Upper lobe of right lung (tissue), 1 donor: ENCODE results near the gene PLD4. TPM values are rescaled to one million over a fixed set of nuclear protein-coding genes. Genes with fewer than 3 reads are reported as not detected.

ENCODE experiments used
- ATAC-seq: fragments of 200-7000 bp; cut with Tn5 transposase; one replicate; pipeline ENCODE4 v1.9.1; 2020; ENCODE audit warnings: mild to moderate bottlenecking, moderate library complexity
- DNase-seq: peaks from one replicate; pipeline ENCODE4 v3.0.0-alpha.2; 2020
- H3K27ac ChIP-seq: fragments of 200-600 bp; one replicate; pipeline ENCODE4 v1.8.0; 2022
- H3K27me3 ChIP-seq: fragments of 200-600 bp; one replicate; pipeline ENCODE4 v1.8.0; 2022; ENCODE audit warnings: mild to moderate bottlenecking
- H3K36me3 ChIP-seq: fragments of 200-600 bp; one replicate; pipeline ENCODE4 v1.8.0; 2022
- H3K4me1 ChIP-seq: fragments of 200-600 bp; one replicate; pipeline ENCODE4 v1.8.0; 2022
- H3K4me3 ChIP-seq: fragments of 200-600 bp; one replicate; pipeline ENCODE4 v1.8.0; 2022; ENCODE audit warnings: mild to moderate bottlenecking
- H3K9me3 ChIP-seq: fragments of 200-600 bp; one replicate; pipeline ENCODE4 v1.8.0; 2022
- intact Hi-C: fragments of 100-400 bp; cut with DNase I; formaldehyde crosslinking; loops from one replicate; pipeline ENCODE4 v1.11.0; 2022
- total RNA-seq: library from RNA; stranded (reverse); fragmentation: NEBNext Ultra II Directional; extraction: Animal tissue kit (Norgen Biotek cat#: 25700); gene quantifications from one replicate; pipeline ENCODE4 v1.2.1, GENCODE V29; 2021
- TF ChIP-seq, protein P1 (sequence below): fragments of 200-600 bp; IDR thresholded peaks from one replicate; pipeline ENCODE4 v1.8.0; 2022; ENCODE audit warnings: antibody characterized with exemption
- donor health status: DM: no; HTN: yes; CAD: no; lungs with severe emphysema.

Gene PLD4
- total RNA-seq, 1 donor from 2014 or later, result 3.1 TPM

DNA sequence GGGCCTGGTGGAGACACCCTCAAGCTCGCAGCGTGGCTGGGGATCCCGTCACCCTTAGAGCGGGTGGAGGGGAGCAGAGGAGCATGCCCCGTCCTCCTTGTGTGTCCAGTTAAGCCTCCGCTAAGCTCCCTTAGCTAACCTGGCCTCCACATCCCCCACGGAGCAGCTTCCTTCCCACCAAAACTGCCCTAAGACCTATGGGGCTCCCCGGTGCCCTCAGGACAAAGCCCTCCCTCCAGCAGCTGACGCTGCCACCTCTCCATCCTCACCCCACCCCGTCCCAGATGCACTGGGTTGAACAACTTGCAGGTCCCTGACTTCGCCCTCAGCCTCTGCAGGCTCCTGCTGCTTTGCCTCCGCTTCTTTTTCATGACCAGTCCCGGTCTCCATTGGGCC lies 49.5 kb downstream of the PLD4 start:
- Histone ChIP-seq H3K9me3 (no peaks in the 10 kb centered on the region), H3K36me3 (no peaks in the 10 kb centered on the region), H3K27ac (peak overlapping the region; percentile 91), H3K27me3 (peaks cover 4% of the 10 kb centered on the region), H3K4me3 (no peak overlapping the region), H3K4me1 (peaks cover 68% of the 10 kb centered on the region)
- ATAC-seq (no peak), DNase-seq (no peak)
- intact Hi-C loops, result no loop called here
- TF ChIP-seq, protein P1, sequence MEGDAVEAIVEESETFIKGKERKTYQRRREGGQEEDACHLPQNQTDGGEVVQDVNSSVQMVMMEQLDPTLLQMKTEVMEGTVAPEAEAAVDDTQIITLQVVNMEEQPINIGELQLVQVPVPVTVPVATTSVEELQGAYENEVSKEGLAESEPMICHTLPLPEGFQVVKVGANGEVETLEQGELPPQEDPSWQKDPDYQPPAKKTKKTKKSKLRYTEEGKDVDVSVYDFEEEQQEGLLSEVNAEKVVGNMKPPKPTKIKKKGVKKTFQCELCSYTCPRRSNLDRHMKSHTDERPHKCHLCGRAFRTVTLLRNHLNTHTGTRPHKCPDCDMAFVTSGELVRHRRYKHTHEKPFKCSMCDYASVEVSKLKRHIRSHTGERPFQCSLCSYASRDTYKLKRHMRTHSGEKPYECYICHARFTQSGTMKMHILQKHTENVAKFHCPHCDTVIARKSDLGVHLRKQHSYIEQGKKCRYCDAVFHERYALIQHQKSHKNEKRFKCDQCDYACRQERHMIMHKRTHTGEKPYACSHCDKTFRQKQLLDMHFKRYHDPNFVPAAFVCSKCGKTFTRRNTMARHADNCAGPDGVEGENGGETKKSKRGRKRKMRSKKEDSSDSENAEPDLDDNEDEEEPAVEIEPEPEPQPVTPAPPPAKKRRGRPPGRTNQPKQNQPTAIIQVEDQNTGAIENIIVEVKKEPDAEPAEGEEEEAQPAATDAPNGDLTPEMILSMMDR, result no peak

- peak overlapping the region; percentile 91 for H3K27ac ChIP-seq
- ATAC-seq, result no peak
- no peaks in the 10 kb centered on the region for H3K36me3 ChIP-seq
- intact Hi-C loops, result no loop called here
- TF ChIP-seq, protein P1, result no peak
- H3K4me3 ChIP-seq, result no peak overlapping the region
- DNase-seq, result no peak
- peaks cover 4% of the 10 kb centered on the region for H3K27me3 ChIP-seq
- H3K4me1 ChIP-seq, result peaks cover 68% of the 10 kb centered on the region
- H3K9me3 ChIP-seq, result no peaks in the 10 kb centered on the region
These were observed 50.1 kb downstream of the PLD4 start for GRCh38 chr14:104974665-104975390.

DNA sequence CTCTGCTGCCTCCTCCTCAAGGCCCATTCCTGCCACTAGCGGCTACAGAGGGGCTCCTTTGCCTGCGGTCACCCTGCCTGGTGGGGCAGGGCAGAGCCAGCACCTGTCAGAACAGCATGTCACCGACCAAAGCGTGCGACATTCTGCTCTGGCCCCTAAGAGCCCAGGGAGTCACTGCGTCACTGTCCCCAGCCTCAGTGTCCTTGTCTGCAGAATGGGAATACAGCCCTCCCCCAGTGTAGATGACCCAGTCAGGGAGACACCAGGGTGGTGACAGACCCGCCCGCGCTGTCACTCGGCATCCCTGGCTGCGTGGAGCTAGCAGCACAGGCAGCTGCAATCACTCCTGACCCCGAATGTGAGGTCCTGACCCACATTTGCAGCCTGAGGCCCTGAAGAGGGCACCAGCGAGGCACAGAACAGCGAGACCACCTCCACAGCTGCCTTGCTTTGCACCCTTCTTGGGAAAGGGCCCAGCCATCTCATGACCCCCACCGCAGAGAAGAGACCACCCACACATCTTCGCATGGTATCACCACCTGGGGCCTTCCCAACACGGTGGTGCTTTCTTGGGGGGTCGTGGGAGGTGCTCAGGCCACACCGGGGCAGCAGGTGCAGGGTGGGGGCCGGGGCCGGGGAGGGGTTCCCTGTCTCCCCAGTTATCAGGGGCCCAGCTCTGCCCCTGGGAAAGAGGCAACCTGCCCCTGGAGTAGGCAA lies 51.0 kb downstream of the PLD4 start:
- Histone ChIP-seq H3K9me3 (no peaks in the 10 kb centered on the region), H3K27me3 (peaks cover 4% of the 10 kb centered on the region), H3K27ac (no peak overlapping the region), H3K4me3 (no peak overlapping the region), H3K4me1 (peaks cover 68% of the 10 kb centered on the region), H3K36me3 (no peaks in the 10 kb centered on the region)
- DNase-seq (no peak), ATAC-seq (no peak)
- TF ChIP-seq, protein P1, result no peak
- intact Hi-C loops, result no loop called here

DNA sequence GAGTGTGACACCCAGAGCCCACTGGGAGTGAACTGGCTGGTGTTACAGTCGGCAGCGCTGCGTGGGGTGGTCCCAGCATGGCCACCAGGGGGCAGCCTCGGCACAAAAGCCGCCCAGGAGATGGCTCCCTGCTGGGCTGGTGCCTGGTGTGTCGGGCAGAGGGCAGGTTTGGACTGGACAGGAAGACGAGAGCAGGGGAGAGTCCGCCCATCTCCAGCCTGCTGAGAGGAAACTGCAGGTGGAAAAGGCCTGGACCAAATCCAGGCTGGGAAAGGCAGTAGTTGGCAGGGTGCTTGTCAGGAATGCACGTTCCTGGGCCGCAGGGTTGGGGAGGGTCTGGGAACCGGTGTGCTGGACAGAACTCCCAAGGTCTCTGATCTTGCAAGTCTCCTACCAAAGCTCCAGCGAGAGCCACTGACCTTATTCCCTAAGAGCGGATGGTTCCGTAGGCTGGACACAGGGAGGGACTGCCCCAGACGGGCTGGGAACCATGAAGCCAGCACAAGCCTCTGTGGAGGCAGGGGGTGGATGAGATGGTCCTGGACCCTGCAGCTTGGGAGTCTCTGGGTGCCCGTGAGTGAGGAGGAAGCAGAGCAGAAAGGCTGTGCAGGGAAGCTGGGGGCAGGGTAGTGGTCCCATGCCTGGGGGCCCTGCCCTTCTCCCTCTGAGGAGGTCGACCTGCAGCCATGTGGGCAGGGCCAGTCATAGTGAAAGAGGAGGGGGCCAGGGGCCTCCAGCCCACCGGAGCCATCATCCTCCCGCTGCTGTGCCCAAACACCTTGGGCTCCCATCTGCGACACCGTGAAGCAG lies 51.7 kb downstream of the PLD4 start:
- ATAC-seq, result peak; percentile 71
- peak; percentile 94 for DNase-seq
- Histone ChIP-seq H3K4me1 (peaks cover 61% of the 10 kb centered on the region), H3K9me3 (no peaks in the 10 kb centered on the region), H3K27me3 (peaks cover 4% of the 10 kb centered on the region), H3K36me3 (no peaks in the 10 kb centered on the region), H3K27ac (no peak overlapping the region), H3K4me3 (no peak overlapping the region)
- TF ChIP-seq, protein P1, result peak; percentile 91
- intact Hi-C loops, result no loop called here

DNA sequence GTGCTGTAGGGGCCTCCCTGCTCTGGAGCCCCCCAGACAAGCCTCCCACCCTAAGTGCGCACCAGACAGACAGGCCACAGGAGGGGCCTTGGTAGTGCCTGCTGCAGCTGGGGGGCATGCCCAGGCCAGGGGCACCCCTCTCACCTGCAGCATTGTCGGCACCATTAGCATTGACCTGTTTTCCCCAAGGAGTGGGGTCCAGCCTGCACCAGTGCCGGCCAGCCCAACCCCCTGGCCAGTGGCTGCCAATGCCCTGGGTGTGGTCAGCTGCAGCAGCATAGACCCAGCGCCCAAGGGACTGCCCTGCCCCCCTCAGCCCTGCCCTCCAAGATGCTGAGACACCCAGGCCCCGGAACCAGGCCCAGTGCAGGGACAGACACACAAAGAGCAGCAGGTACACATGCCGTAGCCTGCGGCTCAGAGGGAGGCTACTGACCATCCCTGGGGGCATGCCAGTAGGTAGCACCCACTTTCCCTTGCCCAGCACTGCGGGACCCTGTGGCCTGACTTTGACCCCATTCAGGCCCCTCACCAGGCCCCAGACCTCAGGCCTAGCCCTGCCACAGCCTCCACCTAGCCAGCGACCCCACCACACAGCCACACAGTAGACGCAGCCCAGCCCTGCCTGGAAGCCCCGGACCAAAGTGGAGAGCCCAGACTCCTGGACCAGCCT lies 52.5 kb downstream of the PLD4 start:
- Histone ChIP-seq H3K27me3 (peaks cover 4% of the 10 kb centered on the region), H3K27ac (no peak overlapping the region), H3K4me1 (peaks cover 56% of the 10 kb centered on the region), H3K9me3 (no peaks in the 10 kb centered on the region), H3K4me3 (peak overlapping the region; percentile 42), H3K36me3 (no peaks in the 10 kb centered on the region)
- peak; percentile 65 for DNase-seq
- ATAC-seq, result no peak
- intact Hi-C loops, result no loop called here
- TF ChIP-seq, protein P1, result no peak
